ENCODE results near the gene AKAP13. TPM values are rescaled to one million over a fixed set of nuclear protein-coding genes. Genes with fewer than 3 reads are reported as not detected.

Gene AKAP13
- total RNA-seq, 2 experiments from 2014 or later, result 198 to 220 TPM

- Mint-ChIP-seq H3K27ac (no peak overlapping the region), H3K4me1 (peaks cover 38% of the 10 kb centered on the region), H3K27me3 (no peaks in the 10 kb centered on the region), H3K36me3 (peaks cover 17% of the 10 kb centered on the region), H3K9me3 (no peaks in the 10 kb centered on the region), H3K4me3 (no peak overlapping the region)
- ATAC-seq (ENCODE audit: low read depth), result no peak
- DNase-seq, result no peak
- POLR2A ChIA-PET, result no interaction called here
Observed at GRCh38 chr15:85383470-85384148, 3.2 kb downstream of the AKAP13 start.

- POLR2A ChIA-PET, result no interaction called here
- no peak for ATAC-seq (ENCODE audit: low read depth)
- Mint-ChIP-seq H3K36me3 (peaks cover 17% of the 10 kb centered on the region), H3K27ac (no peak overlapping the region), H3K4me1 (peaks cover 29% of the 10 kb centered on the region), H3K27me3 (no peaks in the 10 kb centered on the region), H3K9me3 (no peaks in the 10 kb centered on the region), H3K4me3 (no peak overlapping the region)
- no peak for DNase-seq
Observed at GRCh38 chr15:85386261-85386660, 5.9 kb downstream of the AKAP13 start.

GRCh38 chr15:85388566-85389305 lies 8.3 kb downstream of the AKAP13 start:
- H3K27me3 Mint-ChIP-seq, result no peaks in the 10 kb centered on the region
- H3K36me3 Mint-ChIP-seq, result peaks cover 22% of the 10 kb centered on the region
- POLR2A ChIA-PET, result interaction anchor here (1.0 to 1.6 kb wide), 2 partner anchors 8 to 16 kb away, joined by 4 to 5 read pairs; partner anchors contain the start of gene AKAP13
- no peak overlapping the region for H3K27ac Mint-ChIP-seq
- peaks cover 13% of the 10 kb centered on the region for H3K4me1 Mint-ChIP-seq
- DNase-seq (no peak), ATAC-seq (ENCODE audit: low read depth) (no peak)
- H3K9me3 Mint-ChIP-seq, result no peaks in the 10 kb centered on the region
- H3K4me3 Mint-ChIP-seq, result no peak overlapping the region

- no peak for ATAC-seq (ENCODE audit: low read depth)
- Mint-ChIP-seq H3K4me1 (peaks cover 12% of the 10 kb centered on the region), H3K27me3 (no peaks in the 10 kb centered on the region), H3K4me3 (no peak overlapping the region), H3K36me3 (peaks cover 25% of the 10 kb centered on the region), H3K9me3 (no peaks in the 10 kb centered on the region), H3K27ac (no peak overlapping the region)
- DNase-seq, result no peak
- POLR2A ChIA-PET, result interaction anchor here (1.0 to 1.6 kb wide), 2 partner anchors 9 to 15 kb away, joined by 4 to 5 read pairs; partner anchors contain the start of gene AKAP13
Observed at GRCh38 chr15:85389306-85389650, 8.9 kb downstream of the AKAP13 start.

GRCh38 chr15:85389772-85390171 lies 9.4 kb downstream of the AKAP13 start:
- POLR2A ChIA-PET, result interaction anchor here (1.6 kb wide), 1 partner anchor 9 kb away, joined by 5 read pairs; the partner anchor contains the start of gene AKAP13
- Mint-ChIP-seq H3K9me3 (no peaks in the 10 kb centered on the region), H3K27ac (no peak overlapping the region), H3K36me3 (peaks cover 24% of the 10 kb centered on the region), H3K4me3 (no peak overlapping the region), H3K27me3 (no peaks in the 10 kb centered on the region), H3K4me1 (peaks cover 10% of the 10 kb centered on the region)
- DNase-seq, result no peak
- ATAC-seq (ENCODE audit: low read depth), result no peak

- H3K4me3 Mint-ChIP-seq, result no peak overlapping the region
- DNase-seq, result no peak
- no peaks in the 10 kb centered on the region for H3K27me3 Mint-ChIP-seq
- no peak for ATAC-seq (ENCODE audit: low read depth)
- POLR2A ChIA-PET, result no interaction called here
- peaks cover 11% of the 10 kb centered on the region for H3K4me1 Mint-ChIP-seq
- peaks cover 12% of the 10 kb centered on the region for H3K36me3 Mint-ChIP-seq
- H3K9me3 Mint-ChIP-seq, result no peaks in the 10 kb centered on the region
- no peak overlapping the region for H3K27ac Mint-ChIP-seq
Observed at GRCh38 chr15:85393210-85393609, 12.8 kb downstream of the AKAP13 start.

- Mint-ChIP-seq H3K4me1 (peaks cover 10% of the 10 kb centered on the region), H3K27ac (no peak overlapping the region), H3K36me3 (peaks cover 12% of the 10 kb centered on the region), H3K27me3 (no peaks in the 10 kb centered on the region), H3K4me3 (no peak overlapping the region), H3K9me3 (no peaks in the 10 kb centered on the region)
- POLR2A ChIA-PET, result interaction anchor here (1.2 kb wide), 1 partner anchor 15 kb away, joined by 4 read pairs; the partner anchor contains the start of gene AKAP13
- DNase-seq (no peak), ATAC-seq (ENCODE audit: low read depth) (no peak)
Observed at GRCh38 chr15:85394554-85395333, 14.3 kb downstream of the AKAP13 start.

GRCh38 chr15:85396554-85396953 lies 16.2 kb downstream of the AKAP13 start:
- Mint-ChIP-seq H3K36me3 (peaks cover 12% of the 10 kb centered on the region), H3K4me3 (no peak overlapping the region), H3K27me3 (no peaks in the 10 kb centered on the region), H3K9me3 (no peaks in the 10 kb centered on the region), H3K27ac (no peak overlapping the region), H3K4me1 (peaks cover 18% of the 10 kb centered on the region)
- ATAC-seq (ENCODE audit: low read depth) (no peak), DNase-seq (no peak)
- POLR2A ChIA-PET, result no interaction called here

- DNase-seq (no peak), ATAC-seq (ENCODE audit: low read depth) (no peak)
- no peaks in the 10 kb centered on the region for H3K27me3 Mint-ChIP-seq
- H3K4me1 Mint-ChIP-seq, result peaks cover 24% of the 10 kb centered on the region
- no peaks in the 10 kb centered on the region for H3K9me3 Mint-ChIP-seq
- peaks cover 12% of the 10 kb centered on the region for H3K36me3 Mint-ChIP-seq
- H3K4me3 Mint-ChIP-seq, result no peak overlapping the region
- POLR2A ChIA-PET, result no interaction called here
- H3K27ac Mint-ChIP-seq, result no peak overlapping the region
Observed at GRCh38 chr15:85397151-85397550, 16.7 kb downstream of the AKAP13 start.

- ATAC-seq (ENCODE audit: low read depth) (no peak), DNase-seq (no peak)
- POLR2A ChIA-PET, result no interaction called here
- peaks cover 30% of the 10 kb centered on the region for H3K4me1 Mint-ChIP-seq
- no peak overlapping the region for H3K27ac Mint-ChIP-seq
- no peaks in the 10 kb centered on the region for H3K9me3 Mint-ChIP-seq
- H3K4me3 Mint-ChIP-seq, result no peak overlapping the region
- H3K36me3 Mint-ChIP-seq, result peaks cover 8% of the 10 kb centered on the region
- no peaks in the 10 kb centered on the region for H3K27me3 Mint-ChIP-seq
Observed at GRCh38 chr15:85397926-85398325, 17.5 kb downstream of the AKAP13 start.

- DNase-seq, result no peak
- Mint-ChIP-seq H3K4me1 (peaks cover 28% of the 10 kb centered on the region), H3K27ac (no peak overlapping the region), H3K4me3 (no peak overlapping the region), H3K9me3 (no peaks in the 10 kb centered on the region), H3K36me3 (peaks cover 4% of the 10 kb centered on the region), H3K27me3 (no peaks in the 10 kb centered on the region)
- POLR2A ChIA-PET, result no interaction called here
- ATAC-seq (ENCODE audit: low read depth), result no peak
Observed at GRCh38 chr15:85398822-85399221, 18.4 kb downstream of the AKAP13 start.

- no peaks in the 10 kb centered on the region for H3K9me3 Mint-ChIP-seq
- DNase-seq (no peak), ATAC-seq (ENCODE audit: low read depth) (no peak)
- peaks cover 1% of the 10 kb centered on the region for H3K36me3 Mint-ChIP-seq
- POLR2A ChIA-PET, result interaction anchor here (0.5 to 2.2 kb wide), 2 partner anchors 20 to 284 kb away, joined by 4 to 6 read pairs; partner anchors contain the start of gene AKAP13
- peaks cover 36% of the 10 kb centered on the region for H3K4me1 Mint-ChIP-seq
- no peak overlapping the region for H3K4me3 Mint-ChIP-seq
- H3K27me3 Mint-ChIP-seq, result no peaks in the 10 kb centered on the region
- H3K27ac Mint-ChIP-seq, result no peak overlapping the region
Observed at GRCh38 chr15:85399627-85400026, 19.2 kb downstream of the AKAP13 start.

GRCh38 chr15:85400606-85401005 lies 20.2 kb downstream of the AKAP13 start:
- no peaks in the 10 kb centered on the region for H3K9me3 Mint-ChIP-seq
- peaks cover 45% of the 10 kb centered on the region for H3K4me1 Mint-ChIP-seq
- peaks cover 1% of the 10 kb centered on the region for H3K36me3 Mint-ChIP-seq
- DNase-seq (no peak), ATAC-seq (ENCODE audit: low read depth) (no peak)
- H3K27me3 Mint-ChIP-seq, result no peaks in the 10 kb centered on the region
- H3K27ac Mint-ChIP-seq, result no peak overlapping the region
- POLR2A ChIA-PET, result interaction anchor here (0.7 to 2.2 kb wide), 2 partner anchors 13 to 21 kb away, joined by 3 to 6 read pairs; partner anchors contain the start of gene AKAP13
- no peak overlapping the region for H3K4me3 Mint-ChIP-seq
